ENCODE results near the gene ZBTB44.

- TF ChIP-seq POLR2A (IDR thresholded peaks at IDR 0.05): no peak
- no peak for TF ChIP-seq CTCF (IDR thresholded peaks at IDR 0.05)
Observed at GRCh38 chr11:130218501-130219070, 96.1 kb downstream of the ZBTB44 start.
